Omental fat pad (tissue), 4 donors: ENCODE results near the gene PLCH1. TPM values are rescaled to one million over a fixed set of nuclear protein-coding genes. Genes with fewer than 3 reads are reported as not detected.

Experiments
- ATAC-seq: fragments of 150-250 bp; one replicate; pipeline ENCODE4 v1.9.1; 2016; ENCODE audit warnings: mild to moderate bottlenecking, moderate library complexity; ENCODE audit not compliant: low FRiP score
- DNase-seq: peaks from one replicate; pipeline ENCODE4 v3.0.0-alpha.2; 2019; ENCODE audit warnings: low spot score
- CTCF ChIP-seq, 3 donors: fragments of 450-650 bp; IDR thresholded peaks; one replicate each; pipeline ENCODE4 v1.5.1; 2016 to 2017; ENCODE audit warnings: antibody characterized with exemption in 3 of 3, mild to moderate bottlenecking in 3 of 3, moderate library complexity in 2 of 3
- total RNA-seq, 4 donors: library from RNA; depleted of rRNA; stranded (reverse); fragments of >200 nt; gene quantifications; one replicate each; pipeline ENCODE4 v1.1.0, GENCODE V29; 2016

Gene PLCH1
- total RNA-seq, 4 donors from 2014 or later, result 0.12 to 3.2 (median 0.23) TPM

- no peak for TF ChIP-seq CTCF (IDR thresholded peaks at IDR 0.05)
- DNase-seq (no peak), ATAC-seq (no peak)
Observed at GRCh38 chr3:155372281-155372680, 372.6 kb downstream of the PLCH1 start.

- ATAC-seq (no peak), DNase-seq (no peak)
- no peak for TF ChIP-seq CTCF (IDR thresholded peaks at IDR 0.05)
Observed at GRCh38 chr3:155370764-155371503, 373.9 kb downstream of the PLCH1 start.

- TF ChIP-seq CTCF (IDR thresholded peaks at IDR 0.05), result no peak
- no peak for ATAC-seq
- DNase-seq, result no peak
Observed at GRCh38 chr3:155370198-155370597, 374.7 kb downstream of the PLCH1 start.

- no peak for ATAC-seq
- TF ChIP-seq CTCF (IDR thresholded peaks at IDR 0.05), result no peak
Observed at GRCh38 chr3:155369735-155370134, 375.1 kb downstream of the PLCH1 start.

GRCh38 chr3:155369244-155369643 is 375.6 kb downstream of the PLCH1 start:
- ATAC-seq, result no peak
- no peak for TF ChIP-seq CTCF (IDR thresholded peaks at IDR 0.05)
- no peak for DNase-seq

More at GRCh38 chr3:155369735-155370134, 375.1 kb downstream of the PLCH1 start:
- DNase-seq, result no peak

GRCh38 chr3:155368786-155369185 is 376.1 kb downstream of the PLCH1 start:
- no peak for TF ChIP-seq CTCF (IDR thresholded peaks at IDR 0.05)
- DNase-seq, result no peak
- no peak for ATAC-seq

GRCh38 chr3:155367506-155367905 is 377.4 kb downstream of the PLCH1 start:
- DNase-seq, result no peak
- no peak for TF ChIP-seq CTCF (IDR thresholded peaks at IDR 0.05)
- no peak for ATAC-seq
